Hematopoietic multipotent progenitor cell treated with erythropoietin and hydrocortisone succinate and interleukin-3 and kit ligand, for 15 days (in vitro differentiated cells): Measurements from ENCODE around the gene THSD4.

Experiments used
- DNase-seq: peaks from one replicate; pipeline ENCODE4 v3.0.0-alpha.2; 2015; ENCODE audit warnings: low spot score

The THSD4 gene

DNA sequence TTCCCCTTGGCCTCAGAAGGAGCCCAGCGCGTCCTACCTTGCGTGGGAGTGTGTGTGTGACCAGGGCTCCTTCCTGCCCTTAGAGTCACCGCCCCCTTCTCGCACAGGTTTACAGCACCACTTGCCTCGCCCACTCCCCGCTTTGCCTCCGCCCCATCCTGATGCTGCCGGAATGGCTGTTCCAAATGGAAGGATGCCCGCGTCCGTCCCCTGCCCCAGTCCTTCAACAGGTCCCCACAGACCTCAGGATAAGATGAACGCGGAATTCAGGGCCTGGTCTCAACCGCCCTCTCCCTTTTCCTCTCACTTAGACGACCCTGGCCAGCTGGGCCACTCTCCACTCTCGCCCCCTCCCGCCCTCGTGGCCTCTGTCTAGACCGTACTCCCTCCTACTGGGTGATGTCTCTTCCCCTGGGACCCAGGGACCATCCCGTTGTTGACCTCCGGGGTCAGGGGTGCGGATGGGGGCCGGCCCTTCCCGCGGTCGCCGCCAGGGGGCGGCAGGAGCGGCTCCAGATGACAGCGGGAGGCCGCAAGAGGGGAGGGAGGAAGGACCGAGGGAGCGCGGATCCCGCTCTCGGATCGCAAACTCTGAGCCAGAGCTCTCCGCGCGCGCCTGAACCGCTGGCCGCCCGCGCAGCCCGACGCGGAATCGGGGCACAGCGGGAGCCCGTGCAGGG lies at the start of gene THSD4:
Gene THSD4, plus strand, starts transcription at position 585 of the 680 bp plus-strand sequence.
- peak; percentile 23 for DNase-seq

DNA sequence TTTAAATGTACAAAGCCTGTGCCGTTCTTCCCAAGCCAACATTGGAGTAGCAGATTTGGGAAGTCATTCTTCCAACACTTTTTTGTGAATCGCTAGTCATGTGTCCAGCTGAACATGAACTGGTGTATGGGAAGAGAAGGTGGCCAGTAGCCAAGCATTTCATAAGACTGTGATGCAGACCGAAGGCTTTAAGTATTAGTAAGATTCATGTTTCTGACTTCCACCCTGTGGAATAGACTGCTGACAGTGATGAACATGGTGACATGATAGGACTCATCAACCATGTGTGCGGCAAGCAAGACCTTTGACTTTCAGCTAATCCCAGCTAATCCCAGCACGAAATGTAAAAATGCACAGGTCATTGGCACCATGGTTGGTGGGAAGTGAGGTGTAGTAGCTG lies 48.3 kb upstream of the THSD4 start:
- DNase-seq = no peak

DNA sequence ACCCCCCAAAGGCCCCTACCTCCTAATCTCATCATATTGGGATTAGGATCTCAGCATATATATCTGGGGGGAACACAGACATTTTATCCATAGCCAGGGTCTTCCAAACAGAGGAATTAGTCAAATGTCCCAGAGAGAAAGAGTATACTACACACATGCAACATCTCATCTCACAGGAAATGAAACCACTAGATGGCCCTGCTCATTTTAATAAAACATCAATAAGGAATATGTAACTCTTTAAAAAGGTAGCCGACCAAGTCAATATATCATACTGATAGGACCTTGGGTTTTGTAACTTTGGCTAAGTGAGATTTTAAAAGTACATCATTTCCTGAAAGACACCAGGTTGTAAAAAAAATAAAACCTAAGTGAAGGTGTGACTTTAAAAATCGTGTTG lies 45.6 kb upstream of the THSD4 start:
- DNase-seq = no peak

DNA sequence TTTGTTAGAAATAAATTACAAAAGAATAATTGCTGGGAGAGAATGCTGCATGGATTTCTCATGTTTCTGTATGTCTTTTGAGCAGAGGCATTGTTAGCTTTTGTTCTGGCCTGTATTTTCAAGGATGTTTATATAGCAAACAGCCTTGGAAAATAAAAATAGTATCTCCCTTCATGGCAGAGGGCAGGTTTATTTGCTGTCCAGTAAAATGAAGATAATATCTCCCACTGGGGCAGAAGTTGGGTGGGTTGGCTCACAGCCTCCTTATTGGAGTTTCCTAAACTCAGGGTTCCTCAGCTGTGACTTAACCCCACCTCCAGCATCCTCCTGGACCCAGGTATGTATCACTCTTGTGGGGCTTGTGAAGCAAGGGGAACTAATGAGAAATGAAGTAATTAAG lies 43.7 kb upstream of the THSD4 start:
- no peak for DNase-seq

DNA sequence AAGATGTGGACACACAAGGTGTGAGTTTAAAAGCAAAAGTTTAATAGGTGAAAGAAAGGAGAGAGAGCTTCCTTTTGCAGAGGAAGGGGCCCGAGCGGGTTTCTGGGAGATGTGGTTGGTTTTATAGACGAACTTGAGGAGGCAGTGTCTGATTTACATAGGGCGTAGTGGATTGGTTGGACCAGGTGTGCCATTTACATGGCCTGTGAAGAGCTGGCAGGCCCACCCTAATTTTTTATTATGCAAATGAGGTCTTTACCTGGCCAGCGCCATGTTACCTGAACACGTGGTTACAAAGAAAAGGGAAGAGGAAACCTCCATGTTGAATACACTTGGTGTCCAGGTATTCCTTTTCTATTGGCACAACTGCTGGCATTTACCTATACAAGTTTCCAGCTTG lies 42.8 kb upstream of the THSD4 start:
- DNase-seq = no peak

DNA sequence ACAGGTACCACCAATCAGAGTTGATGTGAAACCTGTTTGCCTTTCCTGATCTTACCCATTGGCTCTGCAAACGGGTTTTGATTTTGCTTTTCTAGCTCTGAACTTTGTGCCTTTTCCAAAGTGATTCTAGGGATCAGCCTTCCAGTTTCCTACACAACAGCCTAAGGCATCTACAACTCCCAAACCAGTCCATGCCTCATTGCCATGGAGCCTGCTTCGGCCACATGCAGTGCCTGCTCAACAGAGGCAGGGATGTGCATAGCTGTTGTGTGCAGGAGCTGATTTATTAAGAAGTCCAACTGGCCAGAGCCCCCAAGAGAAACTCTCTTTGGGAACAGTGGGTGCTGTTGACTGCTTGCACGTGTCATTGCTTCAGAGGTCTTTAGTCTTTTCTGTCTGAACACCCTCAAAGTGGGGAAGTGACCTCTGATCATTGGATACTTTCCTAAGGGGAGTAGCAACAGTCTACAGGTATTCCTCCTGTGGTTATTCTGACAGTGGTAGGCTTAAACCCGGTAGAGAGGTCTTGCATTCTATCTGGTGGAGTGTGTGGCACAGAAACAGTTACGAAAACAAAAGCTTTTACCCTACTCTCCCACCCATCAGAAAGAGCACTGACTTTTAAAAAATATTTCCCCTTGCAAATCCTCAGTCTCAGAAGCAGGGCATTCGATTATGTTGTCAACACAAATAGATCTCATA lies 36.6 kb upstream of the THSD4 start:
- no peak for DNase-seq

DNA sequence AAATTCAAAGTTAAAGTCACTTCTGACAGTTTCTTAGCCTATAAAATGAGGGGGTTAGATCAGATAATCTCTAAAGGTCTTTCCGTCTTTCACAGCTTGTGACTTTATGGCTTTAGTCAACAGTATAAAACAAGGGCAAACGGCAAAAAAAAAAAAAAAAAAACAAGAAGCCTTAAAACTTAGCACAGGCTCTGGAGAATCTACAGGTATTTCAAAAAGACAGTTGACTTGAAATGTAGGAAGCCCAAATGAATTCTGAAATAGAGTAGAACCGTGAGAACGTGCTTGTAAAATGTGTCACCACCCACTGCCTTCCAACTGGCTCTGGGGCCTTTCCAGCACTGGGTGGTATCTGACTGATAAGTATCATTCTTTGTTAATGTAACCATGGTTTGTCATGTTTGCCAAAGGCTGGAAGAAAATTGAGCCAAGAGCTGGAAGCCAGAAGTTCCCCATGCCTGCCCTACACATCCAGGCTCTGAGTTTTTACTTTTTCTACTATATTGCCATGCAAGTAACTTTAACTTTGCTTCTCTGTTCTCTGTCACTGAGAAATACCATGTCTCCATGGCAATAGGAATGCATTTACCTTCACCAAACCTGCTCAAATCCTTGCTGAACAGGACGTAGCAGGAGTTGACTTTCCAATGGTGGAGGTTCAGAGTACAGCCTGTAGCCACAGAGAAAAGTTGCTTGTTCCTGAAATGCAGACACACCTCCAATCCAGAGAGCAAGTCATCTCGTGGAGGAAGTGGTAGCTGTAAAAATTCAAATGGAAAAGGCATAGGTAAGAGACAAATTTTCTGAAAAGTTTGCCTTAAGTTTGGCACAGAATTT lies 35.8 kb upstream of the THSD4 start:
- no peak for DNase-seq

DNA sequence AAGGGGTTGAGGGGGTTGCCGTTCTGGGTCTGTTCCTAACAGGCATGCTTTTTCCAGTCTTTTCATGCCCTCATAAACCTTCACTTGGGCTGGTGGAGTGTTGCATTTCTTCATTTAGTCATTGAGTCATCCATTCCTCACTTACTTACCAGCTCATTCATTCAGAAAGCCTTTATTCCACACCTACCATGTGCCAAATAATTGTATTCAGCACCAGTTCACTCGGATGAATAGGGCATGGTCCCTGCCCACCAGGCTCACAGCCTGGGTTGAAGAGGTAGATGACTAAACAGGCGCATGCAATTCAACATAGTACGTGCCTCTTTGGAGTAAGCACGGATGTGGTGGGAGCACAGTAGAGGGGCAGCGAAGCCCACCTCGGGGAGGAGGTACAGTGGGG lies 35.1 kb upstream of the THSD4 start:
- no peak for DNase-seq

DNA sequence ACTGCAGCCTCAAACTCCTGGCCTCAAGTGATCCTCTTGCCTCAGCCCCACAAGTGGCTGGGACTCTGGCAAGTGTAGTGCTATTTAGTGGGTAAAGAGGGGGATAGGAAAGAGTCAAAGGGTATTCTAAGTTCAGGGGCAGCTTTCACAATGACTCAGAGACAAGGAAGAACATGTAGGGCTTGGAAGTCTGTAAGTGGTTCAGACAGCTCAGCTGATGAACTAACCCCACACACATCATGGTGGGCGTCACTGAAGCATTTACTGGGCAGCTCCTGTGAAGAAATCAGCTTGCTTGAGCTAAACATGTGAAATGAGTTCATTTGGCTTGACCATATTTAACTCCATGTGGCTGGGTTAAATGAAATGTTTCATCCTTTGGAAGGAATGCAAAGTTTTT lies 34.6 kb upstream of the THSD4 start:
- no peak for DNase-seq

DNA sequence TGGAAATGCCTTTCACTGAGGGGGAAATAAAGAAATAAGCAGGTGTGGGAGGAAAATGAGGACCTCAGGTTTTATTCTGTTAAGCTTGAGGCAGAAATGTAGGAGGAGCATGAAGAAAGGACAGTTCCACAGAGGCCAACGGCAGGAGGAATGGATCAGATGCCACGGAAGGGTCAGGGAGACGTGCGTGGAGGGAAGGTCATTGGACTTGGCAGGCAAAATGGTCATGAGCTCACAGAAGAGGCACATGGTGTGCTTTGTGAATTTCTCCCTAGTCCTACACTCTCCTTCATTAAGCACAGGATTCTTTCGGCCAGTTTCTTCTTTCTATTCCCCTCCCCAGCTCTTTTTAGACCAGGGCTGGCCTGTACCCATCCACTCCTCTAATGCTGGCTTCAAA lies 32.5 kb upstream of the THSD4 start:
- no peak for DNase-seq

DNA sequence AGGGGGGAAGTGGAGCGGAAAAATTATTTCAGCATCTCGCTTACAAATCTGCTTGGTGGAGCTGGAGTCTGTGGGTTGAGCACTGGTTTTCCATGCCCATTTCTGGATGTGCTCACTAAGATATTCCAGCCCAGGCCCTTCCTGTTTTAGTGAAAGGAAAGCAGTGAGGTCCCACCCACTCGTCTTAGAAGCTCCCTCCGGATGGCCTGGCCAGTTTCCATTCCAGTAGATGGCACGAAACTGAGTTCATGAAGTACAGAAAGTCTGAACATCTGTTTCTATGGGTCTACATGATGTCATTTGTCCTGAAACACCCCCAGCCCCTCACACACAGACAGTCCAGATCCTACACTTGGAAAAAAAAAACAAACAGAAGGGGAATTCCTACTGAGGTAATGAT lies 31.9 kb upstream of the THSD4 start:
- DNase-seq = no peak

DNA sequence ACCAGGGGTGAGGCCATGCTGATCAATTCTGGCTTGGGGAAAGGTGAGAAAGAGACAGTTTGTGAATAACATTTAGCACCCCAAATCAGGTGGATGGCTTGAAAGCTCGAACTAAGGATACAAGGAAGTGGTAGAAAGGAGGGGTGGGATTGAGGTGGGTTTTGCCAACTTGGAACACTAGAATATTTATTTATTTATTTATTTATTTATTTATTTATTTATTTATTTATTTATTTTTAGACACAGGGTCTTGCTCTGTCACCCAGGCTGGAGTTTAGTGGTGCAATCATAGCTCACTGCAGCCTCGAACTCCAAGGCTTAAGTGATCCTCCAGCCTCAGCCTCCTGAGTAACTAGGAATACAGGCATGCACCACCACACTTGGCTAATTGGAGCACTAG lies 31.0 kb upstream of the THSD4 start:
- DNase-seq = no peak

DNA sequence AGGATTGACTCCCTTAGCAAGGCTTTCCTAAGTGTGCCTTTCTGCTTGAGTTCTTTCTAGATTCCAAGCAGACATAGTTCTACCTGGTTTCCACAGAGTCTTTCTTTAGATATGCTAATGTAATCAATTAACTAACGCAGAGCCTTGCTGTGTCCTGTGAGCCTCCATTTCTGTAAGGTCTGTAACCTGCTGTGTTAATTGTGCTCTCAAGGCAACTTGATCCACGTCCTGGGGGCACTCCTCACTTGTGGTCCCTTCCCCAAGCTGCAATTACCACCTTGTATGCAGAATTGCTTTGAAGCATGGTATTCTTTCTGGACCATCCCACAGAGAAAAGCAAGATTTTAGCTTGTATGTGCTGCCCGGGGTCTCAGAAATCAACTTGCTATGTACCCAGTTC lies 29.5 kb upstream of the THSD4 start:
- no peak for DNase-seq

DNA sequence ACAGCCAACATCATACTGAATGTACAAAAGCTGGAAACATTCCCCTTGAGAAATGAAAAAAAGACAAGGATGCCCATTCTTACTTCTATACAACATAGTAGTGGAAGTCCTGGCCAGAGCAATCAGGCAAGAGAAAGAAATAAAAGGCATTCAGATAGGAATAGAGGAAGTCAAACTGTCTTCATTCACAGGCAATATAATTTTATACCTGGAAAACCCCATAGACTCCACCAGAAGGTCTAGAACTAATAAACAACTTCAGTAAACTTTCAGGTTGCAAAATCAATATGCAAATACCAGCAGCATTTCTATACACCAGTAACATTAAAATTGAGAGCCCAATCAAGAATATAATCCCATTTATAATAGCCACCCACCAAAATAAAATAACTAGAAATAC lies 27.1 kb upstream of the THSD4 start:
- no peak for DNase-seq

DNA sequence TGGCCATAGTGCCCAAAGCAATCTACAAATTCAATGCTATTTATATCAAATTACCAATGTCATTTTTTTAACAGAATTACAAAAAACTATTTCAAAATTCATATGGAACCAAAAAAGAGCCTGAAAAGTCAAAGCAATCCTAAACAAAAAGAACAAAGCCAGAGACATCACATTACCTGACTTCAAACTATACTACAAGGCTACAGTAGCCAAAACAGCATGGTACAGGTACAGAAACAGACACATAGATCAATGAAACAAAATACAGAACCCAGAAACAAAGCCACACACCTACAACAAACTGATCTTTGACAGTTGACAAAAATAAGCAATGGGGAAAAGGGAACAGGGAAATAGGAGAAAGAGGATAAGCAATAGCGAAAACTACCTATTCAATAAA lies 26.6 kb upstream of the THSD4 start:
- DNase-seq = no peak

DNA sequence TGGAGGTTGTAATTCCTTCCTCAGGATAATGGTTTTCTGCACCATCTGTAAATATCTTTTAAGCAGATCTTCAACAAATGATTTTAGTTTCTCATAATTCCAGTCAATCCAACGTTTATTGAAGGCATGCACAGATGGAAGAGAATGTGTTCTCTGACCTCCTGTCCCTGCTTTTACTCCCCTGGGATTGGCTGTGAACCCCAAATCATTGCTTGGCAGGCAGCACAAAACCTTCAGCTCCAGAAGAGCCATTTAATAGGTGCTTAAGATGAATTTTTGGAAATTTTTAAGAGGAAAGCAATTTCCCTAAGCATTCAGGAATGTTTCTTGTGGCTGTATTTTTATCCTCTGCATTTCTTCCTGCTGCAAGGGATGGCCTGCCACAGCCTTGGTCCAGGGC lies 25.5 kb upstream of the THSD4 start:
- DNase-seq = no peak

DNA sequence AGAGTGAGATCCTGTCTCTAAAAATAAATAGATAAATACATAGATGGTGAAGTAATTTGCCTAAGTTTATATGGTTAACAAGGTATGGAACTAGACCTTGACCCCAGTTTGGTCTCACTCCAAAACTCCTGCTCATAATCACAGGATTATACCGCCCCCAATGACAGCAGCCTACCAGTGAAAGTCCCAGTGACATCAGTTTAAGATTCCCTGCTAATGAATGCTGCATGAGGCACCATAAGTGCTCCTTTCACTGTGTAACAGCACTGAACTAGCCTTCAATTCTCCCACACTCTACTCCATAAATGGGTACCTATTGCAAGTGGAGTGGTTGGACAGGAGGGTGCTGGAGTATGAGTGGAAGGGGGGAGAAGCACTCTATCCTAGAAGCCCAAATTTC lies 23.7 kb upstream of the THSD4 start:
- no peak for DNase-seq

DNA sequence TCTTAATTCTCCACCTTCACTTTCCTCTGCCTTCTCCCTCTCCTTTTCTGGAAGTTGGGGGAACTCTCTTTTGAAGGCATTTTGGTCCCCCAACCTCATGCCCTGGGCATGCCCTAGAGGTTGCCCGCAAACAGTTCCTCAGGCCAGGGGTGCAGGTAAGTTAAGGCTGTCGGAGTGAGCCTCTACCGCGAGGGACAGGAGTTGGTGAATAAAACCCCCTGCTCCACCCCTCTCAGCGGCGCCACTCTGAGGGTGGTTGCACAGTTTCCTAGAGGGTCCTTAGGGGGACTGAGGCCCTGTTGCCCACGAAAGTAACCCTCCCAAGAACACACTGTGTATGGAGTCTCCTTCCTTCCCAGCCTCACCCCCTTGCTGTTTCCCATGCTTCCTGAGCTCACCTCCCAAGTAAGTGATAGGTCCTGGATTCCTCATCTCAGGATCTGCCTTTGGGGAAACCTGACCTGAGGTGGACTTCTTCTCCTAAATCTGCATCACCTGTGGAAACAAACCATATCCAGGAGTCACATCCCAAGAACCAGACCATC lies 23.1 kb upstream of the THSD4 start:
- no peak for DNase-seq

DNA sequence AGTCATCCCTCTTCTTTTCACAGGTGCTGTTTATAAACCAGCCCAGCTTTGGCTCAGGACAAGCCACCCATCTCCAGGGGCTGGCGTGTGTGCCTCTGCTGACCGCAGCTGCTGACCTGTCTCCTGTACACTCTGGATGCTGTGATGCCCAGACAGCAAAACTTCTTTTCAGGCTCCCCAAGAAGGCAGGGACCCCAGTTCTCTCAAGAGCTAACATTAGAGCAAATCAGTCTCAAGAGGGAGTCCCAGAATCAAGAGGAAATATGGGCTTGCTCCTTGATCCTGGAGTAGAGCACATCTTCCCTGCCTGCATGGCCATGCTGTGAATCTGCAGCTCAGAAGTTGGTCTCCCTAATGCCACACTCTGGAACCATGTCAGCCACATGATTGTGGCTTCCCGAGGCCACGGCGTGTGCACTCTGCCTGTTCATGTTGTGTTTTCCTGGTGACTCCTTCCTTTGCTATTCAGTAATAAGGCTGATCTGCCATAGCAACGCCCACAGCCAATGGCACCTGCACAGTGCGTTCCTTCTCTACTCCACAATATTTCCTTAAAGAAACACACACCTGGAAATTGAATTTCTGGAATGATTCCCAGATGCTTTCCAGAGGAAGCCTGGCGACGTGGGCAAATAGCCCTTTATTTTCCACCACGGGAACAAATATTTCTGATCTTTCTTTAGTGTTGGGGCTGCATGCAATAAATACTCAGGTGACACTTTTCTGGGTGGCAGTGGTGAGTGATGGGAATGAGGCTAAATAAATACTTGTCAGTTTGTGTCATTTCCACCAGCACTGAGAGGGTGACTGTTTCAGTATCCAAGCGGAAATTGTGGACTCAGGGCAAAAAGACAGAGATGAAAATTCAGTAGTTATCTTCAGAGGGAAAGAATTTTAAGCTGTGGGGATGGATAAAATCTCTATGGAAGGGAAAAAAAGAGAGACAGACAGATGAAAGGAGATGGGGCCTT lies 21.9 kb upstream of the THSD4 start:
- DNase-seq = no peak

DNA sequence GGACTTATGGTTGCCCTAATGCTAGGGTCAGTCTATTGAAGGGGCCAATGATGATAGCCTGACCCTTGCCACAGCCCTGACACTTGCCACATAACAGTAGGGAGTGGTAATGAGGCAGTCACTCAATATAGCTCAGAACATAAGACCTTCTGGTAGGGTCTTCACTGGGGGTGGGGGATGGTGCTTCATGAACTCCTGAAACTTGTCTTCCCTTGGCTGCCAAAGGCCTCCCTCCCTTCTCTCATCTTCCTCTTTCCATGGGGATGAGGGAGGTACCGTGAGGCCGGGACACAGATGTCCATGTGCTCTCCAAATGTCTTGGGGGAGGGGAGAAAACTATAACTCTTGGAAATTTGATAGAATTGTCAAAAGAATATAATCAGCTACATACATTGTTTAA lies 21.1 kb upstream of the THSD4 start:
- no peak for DNase-seq

DNA sequence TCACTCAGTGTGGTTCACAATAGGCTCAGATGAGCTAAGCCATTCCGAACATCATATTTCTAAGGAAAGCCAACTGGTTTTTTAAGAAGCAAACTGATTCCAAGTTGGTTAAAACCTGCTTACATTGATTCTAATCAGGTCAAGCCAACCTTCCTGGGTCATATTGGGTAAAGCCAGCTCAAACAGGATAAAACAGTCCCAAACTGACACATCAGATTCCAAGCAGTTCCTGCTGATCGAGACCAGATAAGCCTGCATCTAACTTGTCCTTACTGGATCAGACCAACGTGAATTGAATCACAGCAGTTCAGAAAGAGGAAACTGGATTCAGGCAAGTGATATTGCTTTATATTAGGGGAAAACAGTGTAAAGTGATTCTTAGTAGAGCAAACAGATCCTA lies 18.6 kb upstream of the THSD4 start:
- DNase-seq = no peak

DNA sequence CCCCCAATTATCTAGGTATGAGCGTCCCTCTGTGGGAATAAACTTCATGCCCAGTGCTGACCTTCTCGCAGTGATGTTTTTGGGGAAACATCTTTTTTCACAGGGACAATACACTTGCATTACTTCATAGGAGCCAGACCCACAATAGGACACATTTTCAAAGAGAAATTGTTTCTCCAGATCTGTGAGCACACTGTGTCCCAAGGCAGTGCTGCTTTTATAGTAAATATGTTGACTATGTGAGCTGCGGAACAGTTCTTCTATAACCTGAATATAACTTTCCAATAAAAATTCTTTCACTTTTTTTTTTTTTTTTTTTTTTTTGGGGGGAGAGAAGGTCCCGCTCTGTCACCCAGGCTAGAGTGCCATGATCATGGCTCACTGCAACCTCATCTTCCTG lies 17.4 kb upstream of the THSD4 start:
- no peak for DNase-seq
